HG03442 (cell line): ENCODE data around the gene TMEM132C.

Source experiments
- ATAC-seq: cut with Tn5 transposase; IDR thresholded peaks from one replicate; pipeline ENCODE4 v1.9.1; 2021; ENCODE audit warnings: mild to moderate bottlenecking, moderate library complexity; ENCODE audit not compliant: unreplicated experiment

The TMEM132C gene

DNA sequence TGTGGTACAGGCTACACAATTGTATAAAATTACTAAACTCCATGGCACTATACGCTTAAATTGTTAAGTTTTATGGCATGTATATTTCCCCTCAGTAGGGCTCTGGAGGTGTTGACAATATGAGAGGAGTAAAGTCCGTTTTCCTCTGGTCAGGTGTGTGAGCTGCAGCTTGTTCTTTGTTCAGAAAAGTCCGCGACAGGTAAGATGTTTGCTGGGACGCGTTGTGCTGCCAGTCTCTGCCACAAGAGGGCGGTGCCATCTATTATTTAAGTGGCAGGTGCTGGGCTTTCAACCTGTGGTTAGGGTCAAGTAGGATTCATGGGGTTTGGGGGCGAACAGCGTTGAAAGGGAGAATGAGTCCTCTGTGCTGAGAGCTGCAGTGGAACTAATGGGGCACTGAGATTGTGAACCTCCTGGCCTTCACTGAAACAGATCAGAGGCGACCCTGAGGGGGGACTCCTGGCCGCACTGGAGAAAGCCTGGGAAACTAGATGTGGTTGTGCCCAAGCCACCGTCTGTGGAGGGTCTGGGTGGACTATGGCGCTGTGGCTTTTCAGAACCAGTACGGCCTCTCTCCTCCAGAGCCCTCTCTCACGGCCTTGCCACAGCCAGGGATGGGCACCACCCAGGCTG, 377.8 kb downstream of the TMEM132C start:
- no peak for ATAC-seq

GRCh38 chr12:128649902-128650301, 382.9 kb downstream of the TMEM132C start:
- no peak for ATAC-seq

DNA sequence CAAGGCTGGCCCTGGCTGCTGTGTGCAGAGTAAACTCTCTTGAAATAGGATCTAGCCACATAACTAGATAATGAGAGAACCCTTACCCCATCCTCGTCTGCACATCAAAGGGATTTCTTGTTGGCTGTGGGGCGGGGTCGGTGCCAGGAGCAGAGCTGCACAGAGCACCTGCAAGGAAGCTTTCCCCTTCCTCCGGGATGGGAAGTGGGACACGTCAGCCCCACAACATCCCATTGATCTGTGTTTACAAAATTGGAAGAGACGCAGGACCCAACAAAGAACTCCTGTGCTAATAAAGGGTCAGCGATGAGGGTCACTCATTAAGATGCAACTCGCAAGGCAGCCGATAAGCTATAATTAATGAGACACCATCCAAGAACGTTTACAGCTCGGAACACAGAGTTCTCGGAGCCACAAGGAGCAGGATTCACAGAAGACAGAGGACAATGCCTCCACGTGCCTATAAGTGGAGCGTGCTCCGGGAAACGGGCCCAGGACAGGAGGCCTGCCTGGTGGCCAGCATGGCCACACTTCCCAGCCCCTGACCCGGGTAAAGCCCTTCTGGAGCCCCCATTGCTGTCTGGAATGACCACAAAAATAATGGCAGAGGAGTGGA, 385.3 kb downstream of the TMEM132C start:
- no peak for ATAC-seq

DNA sequence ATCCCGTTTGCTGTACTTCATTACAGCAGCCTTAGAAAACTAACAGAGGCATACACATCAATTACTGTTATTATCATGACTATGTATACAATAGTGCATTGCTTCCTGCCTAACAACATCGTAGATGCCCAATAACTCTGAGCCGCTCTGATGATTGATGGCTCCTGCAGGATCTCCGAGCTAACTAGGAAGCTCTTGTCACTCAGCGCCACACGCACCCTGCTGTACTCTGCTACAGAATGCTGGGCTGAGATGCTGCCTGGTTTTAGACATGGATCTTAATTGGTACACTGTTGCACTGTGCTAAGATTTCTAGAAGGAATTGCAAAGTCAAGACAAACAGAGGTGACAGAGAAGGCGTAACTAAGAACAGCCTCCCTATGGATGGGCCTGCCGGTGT, 387.5 kb downstream of the TMEM132C start:
- ATAC-seq = no peak

- no peak for ATAC-seq
Observed at GRCh38 chr12:128657378-128657777, 390.4 kb downstream of the TMEM132C start.

- ATAC-seq = no peak
Observed at GRCh38 chr12:128660532-128661225, 393.7 kb downstream of the TMEM132C start.

DNA sequence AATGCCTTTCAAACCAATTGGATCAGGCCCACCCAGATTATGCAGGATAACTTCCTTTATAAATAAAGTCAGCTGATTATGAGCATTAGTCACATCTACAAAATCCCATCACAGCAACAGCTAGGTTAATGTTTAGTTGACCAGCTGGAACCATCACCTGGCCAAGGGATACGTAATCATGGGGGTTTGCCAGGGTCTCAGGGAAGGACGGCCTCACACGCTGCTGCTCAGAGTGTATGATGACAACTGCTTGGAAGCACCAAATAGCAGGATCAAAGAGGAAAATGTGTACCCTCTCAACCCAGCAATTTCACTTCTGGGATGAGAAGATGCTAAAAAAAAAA, 394.2 kb downstream of the TMEM132C start:
- ATAC-seq = no peak

DNA sequence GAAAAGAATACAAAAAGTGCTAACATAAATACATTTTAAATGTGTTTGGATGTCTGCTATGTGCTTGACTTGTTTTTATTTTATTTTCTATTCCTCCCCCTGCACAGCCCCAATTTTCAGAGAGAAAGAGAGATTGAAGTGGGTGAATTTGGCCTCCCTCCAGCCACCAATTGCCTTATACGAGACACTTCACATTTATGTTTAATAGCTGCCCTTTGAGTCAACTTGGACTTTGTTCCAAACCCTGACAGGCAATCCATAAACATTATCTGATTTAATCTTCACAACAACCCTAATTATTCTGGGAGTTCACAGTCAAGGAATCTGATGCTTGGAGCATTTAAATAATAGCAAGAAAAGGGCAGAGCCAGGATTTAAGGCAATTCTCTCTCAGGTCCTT, 395.1 kb downstream of the TMEM132C start:
- ATAC-seq = no peak

- ATAC-seq = no peak
Observed at GRCh38 chr12:128664501-128664900, 397.5 kb downstream of the TMEM132C start.

- no peak for ATAC-seq
Observed at GRCh38 chr12:128667193-128667592, 400.2 kb downstream of the TMEM132C start.

- ATAC-seq = no peak
Observed at GRCh38 chr12:128671528-128672042, 404.6 kb downstream of the TMEM132C start.

GRCh38 chr12:128672428-128672827, 405.5 kb downstream of the TMEM132C start:
- ATAC-seq = no peak

GRCh38 chr12:128672893-128673292, 405.9 kb downstream of the TMEM132C start:
- no peak for ATAC-seq

DNA sequence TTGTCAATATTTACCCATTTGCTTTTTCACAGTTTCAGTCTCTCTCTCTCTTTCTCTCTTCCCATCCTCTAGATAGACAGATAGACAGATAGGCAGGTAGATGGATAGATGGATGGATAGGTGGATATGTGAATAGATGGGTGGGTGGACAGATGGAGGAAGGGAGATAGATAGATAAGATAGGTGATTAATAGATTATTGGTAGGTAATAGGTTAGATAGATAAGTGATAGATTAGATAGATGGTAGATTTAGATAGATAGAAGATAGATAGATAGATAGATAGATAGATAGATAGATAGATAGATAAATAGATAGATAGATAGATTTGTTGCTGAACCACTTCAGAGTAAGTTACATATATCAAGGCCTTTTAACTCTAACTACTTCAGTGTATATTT, 408.6 kb downstream of the TMEM132C start:
- no peak for ATAC-seq

GRCh38 chr12:128680555-128680954, 413.6 kb downstream of the TMEM132C start:
- ATAC-seq = no peak

GRCh38 chr12:128682548-128683275, 415.7 kb downstream of the TMEM132C start:
- no peak for ATAC-seq

DNA sequence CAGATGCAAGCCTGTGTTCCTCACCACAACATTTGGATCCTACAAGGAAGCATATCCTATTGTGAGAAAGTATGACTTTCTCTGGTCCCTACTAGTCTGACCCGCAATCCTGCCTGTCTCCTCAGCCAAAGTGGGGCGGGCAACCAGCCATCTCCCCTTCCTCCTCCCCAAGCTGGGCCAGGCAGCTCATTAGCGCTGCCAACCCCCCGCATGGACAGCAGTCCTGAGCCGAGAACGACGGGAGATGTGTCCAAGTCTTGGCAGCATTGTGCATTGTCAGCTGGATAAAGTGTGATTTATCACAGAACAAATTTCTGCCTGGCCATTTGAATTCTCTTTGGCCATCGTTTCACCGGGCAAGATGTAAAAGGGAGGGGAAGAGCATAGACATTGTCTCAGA, 417.4 kb downstream of the TMEM132C start:
- no peak for ATAC-seq

GRCh38 chr12:128685903-128686475, 419.0 kb downstream of the TMEM132C start:
- no peak for ATAC-seq

DNA sequence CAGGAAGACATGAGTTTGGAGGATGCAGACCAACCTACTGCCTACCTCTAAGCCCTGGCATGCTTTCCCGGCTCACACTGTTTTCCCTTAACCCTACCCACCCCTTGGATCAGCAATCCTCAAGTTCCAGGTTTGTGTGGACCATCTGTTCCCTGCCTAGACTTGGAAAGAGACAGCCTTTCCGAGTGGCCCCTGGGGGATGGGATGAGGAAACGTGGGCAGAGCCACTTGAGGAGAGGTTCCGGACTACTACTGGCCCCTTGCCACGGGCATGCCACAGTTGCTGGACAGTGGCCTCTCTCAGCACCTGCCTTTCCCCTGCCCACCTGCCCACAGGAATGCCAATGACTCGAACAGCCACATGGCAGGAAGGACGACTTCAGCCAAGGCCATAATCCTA, 420.9 kb downstream of the TMEM132C start:
- no peak for ATAC-seq

- no peak for ATAC-seq
Observed at GRCh38 chr12:128690641-128691040, 423.7 kb downstream of the TMEM132C start.

DNA sequence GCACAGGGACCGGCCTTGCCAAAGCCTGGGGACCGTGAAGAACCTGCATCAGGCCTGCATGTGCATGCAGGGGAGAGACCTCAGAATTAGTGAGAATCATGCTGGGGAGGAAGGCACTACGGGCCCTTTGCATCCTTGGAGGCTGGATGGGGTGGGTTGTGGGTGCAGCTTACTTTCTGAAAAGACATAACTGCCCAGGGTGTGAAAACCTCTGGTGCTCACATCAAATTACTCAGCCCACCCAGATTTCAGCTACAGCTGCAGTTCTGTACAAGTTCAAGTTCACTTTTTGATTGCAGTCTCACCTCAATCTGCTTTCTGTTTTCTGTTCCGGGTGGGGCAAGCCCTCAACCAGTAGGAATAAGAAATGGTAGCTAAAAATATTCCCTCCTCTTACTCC, 426.1 kb downstream of the TMEM132C start:
- ATAC-seq = no peak
